ENCODE results near the gene GTPBP3. TPM values are rescaled to one million over a fixed set of nuclear protein-coding genes. Genes with fewer than 3 reads are reported as not detected.

GTPBP3 gene
- total RNA-seq, 2 donors from 2014 or later, result 48.7 to 55.7 TPM

- 94 to 96% methylated on average over 17 to 22 of the region's 22 CpGs for WGBS, 2 experiments (ENCODE audit: insufficient coverage in 1 of 2, insufficient read length in 1 of 2)
- TF ChIP-seq, protein P1, sequence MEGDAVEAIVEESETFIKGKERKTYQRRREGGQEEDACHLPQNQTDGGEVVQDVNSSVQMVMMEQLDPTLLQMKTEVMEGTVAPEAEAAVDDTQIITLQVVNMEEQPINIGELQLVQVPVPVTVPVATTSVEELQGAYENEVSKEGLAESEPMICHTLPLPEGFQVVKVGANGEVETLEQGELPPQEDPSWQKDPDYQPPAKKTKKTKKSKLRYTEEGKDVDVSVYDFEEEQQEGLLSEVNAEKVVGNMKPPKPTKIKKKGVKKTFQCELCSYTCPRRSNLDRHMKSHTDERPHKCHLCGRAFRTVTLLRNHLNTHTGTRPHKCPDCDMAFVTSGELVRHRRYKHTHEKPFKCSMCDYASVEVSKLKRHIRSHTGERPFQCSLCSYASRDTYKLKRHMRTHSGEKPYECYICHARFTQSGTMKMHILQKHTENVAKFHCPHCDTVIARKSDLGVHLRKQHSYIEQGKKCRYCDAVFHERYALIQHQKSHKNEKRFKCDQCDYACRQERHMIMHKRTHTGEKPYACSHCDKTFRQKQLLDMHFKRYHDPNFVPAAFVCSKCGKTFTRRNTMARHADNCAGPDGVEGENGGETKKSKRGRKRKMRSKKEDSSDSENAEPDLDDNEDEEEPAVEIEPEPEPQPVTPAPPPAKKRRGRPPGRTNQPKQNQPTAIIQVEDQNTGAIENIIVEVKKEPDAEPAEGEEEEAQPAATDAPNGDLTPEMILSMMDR (conservative IDR thresholded peaks at IDR 0.05), result no peak
- Mint-ChIP-seq H3K27ac (no peak overlapping the region), H3K4me3 (no peak overlapping the region), H3K4me1 (no peaks in the 10 kb centered on the region), H3K27me3 (ENCODE audit: insufficient read depth) (peaks cover 18% of the 10 kb centered on the region), H3K36me3 (ENCODE audit: low read depth) (no peaks in the 10 kb centered on the region), H3K9me3 (peaks cover 2% of the 10 kb centered on the region)
- H3K27ac ChIP-seq (ENCODE audit: low read depth, low read length), result no peak overlapping the region
- no peaks in the 10 kb centered on the region for H3K9me3 ChIP-seq (ENCODE audit: control insufficient read depth, low read length)
- H3K9ac ChIP-seq (ENCODE audit: extremely low read depth, low read length, poor library complexity, severe bottlenecking), result no peak overlapping the region
- H3K27me3 ChIP-seq (ENCODE audit: control insufficient read depth, insufficient read depth, low read length, poor library complexity, severe bottlenecking), result no peaks in the 10 kb centered on the region
- DNase-seq, result no peak
- H3K36me3 ChIP-seq (ENCODE audit: control insufficient read depth, insufficient read depth, low read length), result no peaks in the 10 kb centered on the region
- no peaks in the 10 kb centered on the region for H3K4me1 ChIP-seq (ENCODE audit: control insufficient read depth, insufficient read depth, low read length)
- no peak overlapping the region for H3K4me3 ChIP-seq (ENCODE audit: low read length)
These were observed 28.0 kb downstream of the GTPBP3 start for GRCh38 chr19:17365361-17365760.

GRCh38 chr19:17370026-17370587 lies 32.8 kb downstream of the GTPBP3 start:
- Mint-ChIP-seq H3K27me3 (ENCODE audit: insufficient read depth) (peaks cover 8% of the 10 kb centered on the region), H3K9me3 (no peaks in the 10 kb centered on the region), H3K4me1 (no peaks in the 10 kb centered on the region), H3K36me3 (ENCODE audit: low read depth) (no peaks in the 10 kb centered on the region), H3K4me3 (no peak overlapping the region), H3K27ac (no peak overlapping the region)
- no peak overlapping the region for H3K9ac ChIP-seq (ENCODE audit: extremely low read depth, low read length, poor library complexity, severe bottlenecking)
- no peak overlapping the region for H3K4me3 ChIP-seq (ENCODE audit: low read length)
- no peaks in the 10 kb centered on the region for H3K9me3 ChIP-seq (ENCODE audit: control insufficient read depth, low read length)
- no peak for DNase-seq
- no peaks in the 10 kb centered on the region for H3K27me3 ChIP-seq (ENCODE audit: control insufficient read depth, insufficient read depth, low read length, poor library complexity, severe bottlenecking)
- TF ChIP-seq, protein P1 (conservative IDR thresholded peaks at IDR 0.05), result no peak
- WGBS, 2 experiments (ENCODE audit: insufficient coverage in 1 of 2, insufficient read length in 1 of 2), result 87 to 93% methylated on average over 4 to 7 of the region's 8 CpGs
- no peak overlapping the region for H3K27ac ChIP-seq (ENCODE audit: low read depth, low read length)
- no peaks in the 10 kb centered on the region for H3K36me3 ChIP-seq (ENCODE audit: control insufficient read depth, insufficient read depth, low read length)
- H3K4me1 ChIP-seq (ENCODE audit: control insufficient read depth, insufficient read depth, low read length), result no peaks in the 10 kb centered on the region

- Mint-ChIP-seq H3K4me1 (peaks cover 2% of the 10 kb centered on the region), H3K27me3 (ENCODE audit: insufficient read depth) (peaks cover 2% of the 10 kb centered on the region), H3K4me3 (no peak within 1 kb of the TSS), H3K27ac (no peak within 1 kb of the TSS), H3K9me3 (peaks cover 4% of the 10 kb centered on the region), H3K36me3 (ENCODE audit: low read depth) (no peaks in the 10 kb centered on the region)
- H3K36me3 ChIP-seq (ENCODE audit: control insufficient read depth, insufficient read depth, low read length), result no peaks in the 10 kb centered on the region
- WGBS, 2 experiments (ENCODE audit: insufficient coverage in 1 of 2, insufficient read length in 1 of 2), result 93 to 95% methylated on average over 21 to 39 of the region's 39 CpGs
- no peak within 1 kb of the TSS for H3K27ac ChIP-seq (ENCODE audit: low read depth, low read length)
- no peaks in the 10 kb centered on the region for H3K9me3 ChIP-seq (ENCODE audit: control insufficient read depth, low read length)
- no peak within 1 kb of the TSS for H3K4me3 ChIP-seq (ENCODE audit: low read length)
- no peak for DNase-seq
- H3K9ac ChIP-seq (ENCODE audit: extremely low read depth, low read length, poor library complexity, severe bottlenecking), result no peak within 1 kb of the TSS
- TF ChIP-seq, protein P1 (conservative IDR thresholded peaks at IDR 0.05), result no peak
- no peaks in the 10 kb centered on the region for H3K27me3 ChIP-seq (ENCODE audit: control insufficient read depth, insufficient read depth, low read length, poor library complexity, severe bottlenecking)
- no peaks in the 10 kb centered on the region for H3K4me1 ChIP-seq (ENCODE audit: control insufficient read depth, insufficient read depth, low read length)
These were observed 39.7 kb downstream of the GTPBP3 start, which contains the start of gene PLVAP for GRCh38 chr19:17376935-17377600. Gene PLVAP, minus strand, starts transcription at chr19:17377342. Its CDS starts 54 bp downstream, at chr19:17377288.

All from endodermal cell (in vitro differentiated cells).